C4-2B (cell line): ENCODE data around the gene IL22RA2.

ENCODE experiments used
- CTCF ChIP-seq: fragments of 450-650 bp; conservative IDR thresholded peaks from 2 replicates; pipeline ENCODE4 v1.5.1; 2017; ENCODE audit warnings: mild to moderate bottlenecking
- ZFX ChIP-seq: fragments of 450-650 bp; IDR thresholded peaks from 2 replicates; pipeline ENCODE4 v1.6.1; 2017

- no peak for TF ChIP-seq CTCF
- TF ChIP-seq ZFX = no peak
These were observed 44.5 kb upstream of the IL22RA2 start for GRCh38 chr6:137217801-137218472.
